DND-41 (cell line): Measurements from ENCODE around the gene INPP5A.

Experiments
- ATAC-seq: fragments of 200-7000 bp; cut with Tn5 transposase; 3 replicates; pipeline ENCODE4 v1.9.1; 2021; ENCODE audit warnings: low read depth; ENCODE audit not compliant: insufficient read depth
- DNase-seq: peaks from one replicate; pipeline ENCODE4 v3.0.0-alpha.2; 2020
- H2AFZ ChIP-seq: 2 replicates; pipeline ENCODE4 v1.6.0; 2012; ENCODE audit warnings: low read depth, low read length
- H3K27ac ChIP-seq: 2 replicates; pipeline ENCODE4 v1.5.1; 2012; ENCODE audit warnings: low read length, inconsistent platforms
- H3K27me3 ChIP-seq: fragments of 200-600 bp; sonication (generic); 2 replicates; pipeline ENCODE4 v1.6.0; 2012; ENCODE audit warnings: low read length, mild to moderate bottlenecking, inconsistent platforms; ENCODE audit not compliant: insufficient read depth, poor library complexity
- H3K36me3 ChIP-seq: 2 replicates; pipeline ENCODE4 v1.5.1; 2012; ENCODE audit warnings: low read length, inconsistent platforms; ENCODE audit not compliant: insufficient read depth
- H3K4me1 ChIP-seq: 2 replicates; pipeline ENCODE4 v1.5.1; 2012; ENCODE audit warnings: mild to moderate bottlenecking, low read length; ENCODE audit not compliant: insufficient read depth
- H3K4me2 ChIP-seq: 2 replicates; pipeline ENCODE4 v1.6.0; 2012; ENCODE audit warnings: mild to moderate bottlenecking, moderate library complexity, low read length, inconsistent platforms; ENCODE audit not compliant: insufficient read depth
- H3K4me3 ChIP-seq, 2 experiments: fragments of 200-600 bp in 1 of 2; shearing (Covaris generic) in 1 of 2; 2 replicates each; pipeline ENCODE4 v1.5.1; 2012 to 2016; ENCODE audit warnings: inconsistent platforms in 2 of 2, low read length in 2 of 2, mild to moderate bottlenecking in 2 of 2, low read depth in 1 of 2, moderate library complexity in 1 of 2
- H3K79me2 ChIP-seq: 2 replicates; pipeline ENCODE4 v1.6.0; 2012; ENCODE audit warnings: low read length, inconsistent platforms; ENCODE audit not compliant: insufficient read depth
- H3K9ac ChIP-seq: 2 replicates; pipeline ENCODE4 v1.6.0; 2012; ENCODE audit warnings: low read depth, mild to moderate bottlenecking, inconsistent platforms, low read length, moderate library complexity
- H3K9me3 ChIP-seq: 2 replicates; pipeline ENCODE4 v1.5.1; 2012; ENCODE audit warnings: low read length, moderate library complexity, mild to moderate bottlenecking, inconsistent platforms; ENCODE audit not compliant: insufficient read depth, severe bottlenecking
- H4K20me1 ChIP-seq: 2 replicates; pipeline ENCODE4 v1.6.0; 2012; ENCODE audit warnings: low read length; ENCODE audit not compliant: insufficient read depth
- CTCF ChIP-seq: IDR thresholded peaks from 2 replicates; pipeline ENCODE4 v1.5.1; 2012; ENCODE audit warnings: borderline replicate concordance, low read length, moderate library complexity, mild to moderate bottlenecking; ENCODE audit not compliant: poor library complexity, severe bottlenecking; ENCODE audit errors: extremely low read depth
- EZH2 ChIP-seq: IDR thresholded peaks from 3 replicates; pipeline ENCODE4 v1.6.1; 2012; ENCODE audit warnings: borderline replicate concordance, low read depth, mild to moderate bottlenecking, moderate library complexity, low read length, inconsistent platforms; ENCODE audit not compliant: severe bottlenecking

INPP5A gene

GRCh38 chr10:132546567-132547420, 9.2 kb downstream of the INPP5A start:
- TF ChIP-seq EZH2: no peak
- TF ChIP-seq CTCF: no peak
- Histone ChIP-seq H3K27ac (peak overlapping the region; percentile 80), H3K9me3 (no peaks in the 10 kb centered on the region), H3K4me1 (peaks cover 87% of the 10 kb centered on the region), H3K79me2 (peaks cover 94% of the 10 kb centered on the region), H3K4me3 (no peak overlapping the region), H3K9ac (peak overlapping the region; percentile 17), H2AFZ (no peak overlapping the region), H3K36me3 (peaks cover 19% of the 10 kb centered on the region; the same call in 1 of the 2 replicates), H3K27me3 (no peaks in the 10 kb centered on the region), H4K20me1 (peaks cover 10% of the 10 kb centered on the region), H3K4me2 (0 out of 2 replicates have a peak overlapping the region, but pooled peaks have one; percentile 13)
- no peak for ATAC-seq
- DNase-seq: peak; percentile 46

- Histone ChIP-seq H3K27ac (peak overlapping the region; percentile 80), H3K4me3 (no peak overlapping the region), H3K4me1 (peaks cover 88% of the 10 kb centered on the region), H3K4me2 (no peak overlapping the region), H3K9me3 (no peaks in the 10 kb centered on the region), H3K9ac (no peak overlapping the region), H2AFZ (no peak overlapping the region), H3K27me3 (no peaks in the 10 kb centered on the region), H4K20me1 (peaks cover 5% of the 10 kb centered on the region), H3K36me3 (peaks cover 13% of the 10 kb centered on the region; the same call in 1 of the 2 replicates), H3K79me2 (peaks cover 93% of the 10 kb centered on the region)
- TF ChIP-seq CTCF: no peak
- no peak for TF ChIP-seq EZH2
- ATAC-seq: no peak
- DNase-seq: peak; percentile 54
Measured at GRCh38 chr10:132547421-132547861, 9.9 kb downstream of the INPP5A start.

- Histone ChIP-seq H3K27me3 (no peaks in the 10 kb centered on the region), H3K4me1 (peaks cover 90% of the 10 kb centered on the region), H3K27ac (peak overlapping the region; percentile 92), H3K4me2 (no peak overlapping the region), H3K79me2 (peaks cover 91% of the 10 kb centered on the region), H3K4me3 (no peak overlapping the region), H3K36me3 (peaks cover 6% of the 10 kb centered on the region; the same call in 1 of the 2 replicates), H4K20me1 (peaks cover 5% of the 10 kb centered on the region), H2AFZ (no peak overlapping the region), H3K9ac (no peak overlapping the region; the same call in 1 of the 2 replicates), H3K9me3 (no peaks in the 10 kb centered on the region)
- TF ChIP-seq EZH2 (no peak), CTCF (no peak)
- no peak for ATAC-seq
- DNase-seq: no peak
Measured at GRCh38 chr10:132548106-132548823, 10.7 kb downstream of the INPP5A start.
